PC-9 (cell line): ENCODE measurements around the gene NHLRC3. TPM values are rescaled to one million over a fixed set of nuclear protein-coding genes. Genes with fewer than 3 reads are reported as not detected.

ENCODE experiments used
- BruUV-seq: library from RNA; stranded (reverse); fragments of 400-500 nt; replicated peaks from 2 replicates; lab custom pipeline; 2021; lab: Mats Ljungman, UMichigan
- CTCF ChIA-PET: fragments of 300-600 bp; sonication (Branson Sonifier 250); formaldehyde crosslinking; loops from one replicate; lab custom pipeline; 2022; ENCODE audit warnings: antibody characterized with exemption; lab: Charles Lee
- POLR2A ChIA-PET: fragments of 300-600 bp; sonication (Branson Sonifier 250); formaldehyde crosslinking; loops from one replicate; lab custom pipeline; 2022; ENCODE audit warnings: antibody characterized with exemption; ENCODE audit not compliant: unreplicated experiment; lab: Charles Lee
- DNase-seq, 2 experiments: peaks; one replicate each; pipeline versions ENCODE4 v3.0.0 to v3.0.0-alpha.2; 2015 to 2022; ENCODE audit warnings: mixed read lengths in 1 of 2
- H2AFZ ChIP-seq: fragments of 200-600 bp; sonication (generic); 2 replicates; pipeline ENCODE4 v1.8.1; 2017; ENCODE audit warnings: antibody characterized with exemption
- H3F3A ChIP-seq: fragments of 200-600 bp; sonication (generic); 2 replicates; pipeline ENCODE4 v1.8.1; 2017; ENCODE audit warnings: antibody characterized with exemption, mild to moderate bottlenecking, low read depth; ENCODE audit not compliant: insufficient read depth
- H3K27ac ChIP-seq: fragments of 200-600 bp; sonication (generic); 2 replicates; pipeline ENCODE4 v1.6.1; 2016; ENCODE audit warnings: mixed run types
- H3K27me3 ChIP-seq: fragments of 200-600 bp; sonication (generic); 2 replicates; pipeline ENCODE4 v1.6.1; 2016; ENCODE audit warnings: low read depth, mixed run types; ENCODE audit not compliant: insufficient read depth
- H3K36me3 ChIP-seq: fragments of 200-600 bp; sonication (generic); 2 replicates; pipeline ENCODE4 v1.6.1; 2016; ENCODE audit warnings: low read depth, mixed run types
- H3K4me1 ChIP-seq: fragments of 200-600 bp; sonication (generic); replicated peaks from 2 replicates; pipeline ENCODE4 v1.6.1; 2016; ENCODE audit warnings: mixed run types; ENCODE audit not compliant: insufficient read depth
- H3K4me2 ChIP-seq: fragments of 200-600 bp; sonication (generic); 2 replicates; pipeline ENCODE4 v1.6.1; 2017; ENCODE audit warnings: mixed run types
- H3K4me3 ChIP-seq: fragments of 200-600 bp; sonication (generic); 2 replicates; pipeline ENCODE4 v1.6.1; 2016; ENCODE audit warnings: mixed run types
- H3K79me2 ChIP-seq: fragments of 200-600 bp; sonication (generic); 2 replicates; pipeline ENCODE4 v1.6.1; 2017; ENCODE audit warnings: low read depth, mixed run types
- H3K9me2 ChIP-seq: fragments of 200-600 bp; sonication (generic); 2 replicates; pipeline ENCODE4 v1.8.1; 2017; ENCODE audit warnings: mild to moderate bottlenecking; ENCODE audit not compliant: insufficient read depth
- H3K9me3 ChIP-seq: fragments of 200-600 bp; sonication (generic); 2 replicates; pipeline ENCODE4 v1.8.1; 2016; ENCODE audit warnings: low read depth; ENCODE audit not compliant: insufficient read depth
- H4K20me1 ChIP-seq: fragments of 200-600 bp; sonication (generic); 2 replicates; pipeline ENCODE4 v1.8.1; 2017; ENCODE audit not compliant: insufficient read depth
- CTCF ChIP-seq: fragments of 200-600 bp; sonication (generic); conservative IDR thresholded peaks from 2 replicates; pipeline ENCODE4 v1.6.1; 2017; ENCODE audit warnings: mixed run types, antibody characterized with exemption, mild to moderate bottlenecking, moderate library complexity
- EZH2 ChIP-seq: fragments of 200-600 bp; sonication (generic); IDR thresholded peaks from 2 replicates; pipeline ENCODE4 v1.8.0; 2017; ENCODE audit warnings: antibody characterized with exemption, low read depth
- intact Hi-C: fragments of 100-400 bp; cut with micrococcal nuclease; formaldehyde crosslinking; loops from one replicate; pipeline ENCODE4 v1.10.0; 2022; ENCODE audit not compliant: unreplicated experiment
- total RNA-seq: library from RNA; stranded (reverse); gene quantifications from 2 replicates; pipeline ENCODE4 v1.2.3, GENCODE V29; 2021

NHLRC3 gene
- total RNA-seq, 1 experiment from 2014 or later, result 25.6 TPM

- POLR2A ChIA-PET, result no interaction called here
- H3K4me2 ChIP-seq, result peak overlapping the region; percentile 30
- H3K36me3 ChIP-seq, result 0 out of 2 replicates have a peak, but pooled peaks cover 8% of the 10 kb centered on the region
- peaks cover 8% of the 10 kb centered on the region; the same call in 1 of the 2 replicates for H4K20me1 ChIP-seq
- H3K9me3 ChIP-seq, result no peaks in the 10 kb centered on the region
- no peaks in the 10 kb centered on the region for H3K27me3 ChIP-seq
- H2AFZ ChIP-seq, result no peak overlapping the region
- intact Hi-C loops, result no loop called here
- DNase-seq, result no peak
- H3K79me2 ChIP-seq, result peaks cover 44% of the 10 kb centered on the region
- no TSS peak for BruUV-seq
- H3F3A ChIP-seq, result 0 out of 2 replicates have a peak, but pooled peaks cover 4% of the 10 kb centered on the region
- peaks cover 7% of the 10 kb centered on the region; the same call in 1 of the 2 replicates for H3K4me1 ChIP-seq
- no peaks in the 10 kb centered on the region for H3K9me2 ChIP-seq
- TF ChIP-seq CTCF (no peak), EZH2 (no peak)
- H3K27ac ChIP-seq, result no peak overlapping the region
- H3K4me3 ChIP-seq, result peak overlapping the region; percentile 10; the same call in 1 of the 2 replicates
- CTCF ChIA-PET, result no interaction called here
Observed at GRCh38 chr13:39040206-39040605, 1.9 kb downstream of the NHLRC3 start.

- no TSS peak for BruUV-seq
- TF ChIP-seq CTCF (no peak), EZH2 (no peak)
- no peaks in the 10 kb centered on the region for H3K27me3 ChIP-seq
- intact Hi-C loops, result no loop called here
- POLR2A ChIA-PET, result no interaction called here
- no peak overlapping the region for H3K4me3 ChIP-seq
- peaks cover 7% of the 10 kb centered on the region for H3K79me2 ChIP-seq
- no peaks in the 10 kb centered on the region for H3K9me3 ChIP-seq
- no peak overlapping the region for H2AFZ ChIP-seq
- CTCF ChIA-PET, result no interaction called here
- no peak overlapping the region for H3K4me2 ChIP-seq
- H3K4me1 ChIP-seq, result peaks cover 9% of the 10 kb centered on the region; the same call in 1 of the 2 replicates
- no peaks in the 10 kb centered on the region for H3K9me2 ChIP-seq
- H3K27ac ChIP-seq, result no peak overlapping the region
- H3K36me3 ChIP-seq, result 0 out of 2 replicates have a peak, but pooled peaks cover 8% of the 10 kb centered on the region
- no peaks in the 10 kb centered on the region for H4K20me1 ChIP-seq
- DNase-seq, result no peak
- H3F3A ChIP-seq, result 0 out of 2 replicates have a peak, but pooled peaks cover 3% of the 10 kb centered on the region
Observed at GRCh38 chr13:39044536-39044935, 6.3 kb downstream of the NHLRC3 start.

GRCh38 chr13:39047560-39047959, 9.3 kb downstream of the NHLRC3 start:
- peak; percentile 32 to 52 for DNase-seq
- Histone ChIP-seq H3K27me3 (no peaks in the 10 kb centered on the region), H3K4me3 (no peak overlapping the region), H4K20me1 (no peaks in the 10 kb centered on the region), H3K4me2 (no peak overlapping the region), H2AFZ (no peak overlapping the region), H3K9me3 (no peaks in the 10 kb centered on the region), H3K36me3 (no peaks in the 10 kb centered on the region), H3K79me2 (no peaks in the 10 kb centered on the region), H3F3A (0 out of 2 replicates have a peak, but pooled peaks cover 3% of the 10 kb centered on the region), H3K4me1 (peaks cover 8% of the 10 kb centered on the region; the same call in 1 of the 2 replicates), H3K27ac (no peak overlapping the region), H3K9me2 (no peaks in the 10 kb centered on the region)
- ChIA-PET CTCF (interaction anchor here (1.7 kb wide), 1 partner anchor 10 kb away, joined by 10 read pairs; the partner anchor contains the start of gene PROSER1), POLR2A (interaction anchor here (0.6 kb wide), 1 partner anchor 10 kb away, joined by 3 read pairs; no protein-coding TSS in a partner anchor)
- TF ChIP-seq CTCF (no peak; the same call in 1 of the 2 replicates), EZH2 (no peak)
- intact Hi-C loops, result no loop called here
- no TSS peak for BruUV-seq
